Transverse colon (tissue), 4 donors: ENCODE results near the gene CPEB1.

Experiments
- EP300 ChIP-seq: sonication (generic); formaldehyde crosslinking; IDR thresholded peaks from one replicate; pipeline ENCODE4 v1.6.1; 2017; ENCODE audit warnings: antibody characterized with exemption, low read depth
- POLR2A ChIP-seq: fragments of 450-650 bp; IDR thresholded peaks from one replicate; pipeline ENCODE4 v1.6.1; 2016; ENCODE audit warnings: antibody characterized with exemption, mild to moderate bottlenecking, moderate library complexity
- POLR2AphosphoS5 ChIP-seq, 3 donors: sonication (generic); formaldehyde crosslinking; IDR thresholded peaks; one replicate each; pipeline ENCODE4 v1.6.1; 2016; ENCODE audit warnings: antibody characterized with exemption in 3 of 3
- TF ChIP-seq, protein P1 (sequence below), 5 experiments: fragments of 200-600 bp in 3 of 5; fragments of 450-650 bp in 2 of 5; sonication (generic) in 3 of 5; IDR thresholded peaks; 1 replicate in 2 of 5; 2 replicates in 3 of 5; pipeline ENCODE4 v1.5.1; 2016 to 2017; ENCODE audit warnings: antibody characterized with exemption in 5 of 5, inconsistent platforms in 3 of 5, mild to moderate bottlenecking in 2 of 5, moderate library complexity in 1 of 5

DNA sequence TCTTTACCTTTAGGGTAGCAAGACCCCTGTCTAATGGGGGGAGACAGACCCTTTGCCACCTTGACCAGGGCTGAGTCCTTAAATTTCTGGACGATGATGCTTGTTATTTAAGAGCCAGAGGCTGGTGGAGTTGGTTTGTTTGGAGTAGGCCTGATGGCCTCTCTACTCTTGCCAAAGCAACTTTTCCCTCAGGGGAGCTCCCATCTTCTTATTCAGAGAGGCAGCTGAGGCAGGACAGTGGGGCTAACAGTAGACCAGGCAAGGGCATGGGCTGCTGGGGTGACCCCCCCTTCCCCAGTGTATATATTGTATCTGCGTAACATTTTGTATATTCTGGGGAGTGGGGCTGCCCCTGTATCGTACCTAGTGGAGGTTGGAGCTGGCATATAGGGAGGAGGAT lies 117.2 kb downstream of the CPEB1 start:
- TF ChIP-seq, protein P1, sequence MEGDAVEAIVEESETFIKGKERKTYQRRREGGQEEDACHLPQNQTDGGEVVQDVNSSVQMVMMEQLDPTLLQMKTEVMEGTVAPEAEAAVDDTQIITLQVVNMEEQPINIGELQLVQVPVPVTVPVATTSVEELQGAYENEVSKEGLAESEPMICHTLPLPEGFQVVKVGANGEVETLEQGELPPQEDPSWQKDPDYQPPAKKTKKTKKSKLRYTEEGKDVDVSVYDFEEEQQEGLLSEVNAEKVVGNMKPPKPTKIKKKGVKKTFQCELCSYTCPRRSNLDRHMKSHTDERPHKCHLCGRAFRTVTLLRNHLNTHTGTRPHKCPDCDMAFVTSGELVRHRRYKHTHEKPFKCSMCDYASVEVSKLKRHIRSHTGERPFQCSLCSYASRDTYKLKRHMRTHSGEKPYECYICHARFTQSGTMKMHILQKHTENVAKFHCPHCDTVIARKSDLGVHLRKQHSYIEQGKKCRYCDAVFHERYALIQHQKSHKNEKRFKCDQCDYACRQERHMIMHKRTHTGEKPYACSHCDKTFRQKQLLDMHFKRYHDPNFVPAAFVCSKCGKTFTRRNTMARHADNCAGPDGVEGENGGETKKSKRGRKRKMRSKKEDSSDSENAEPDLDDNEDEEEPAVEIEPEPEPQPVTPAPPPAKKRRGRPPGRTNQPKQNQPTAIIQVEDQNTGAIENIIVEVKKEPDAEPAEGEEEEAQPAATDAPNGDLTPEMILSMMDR (IDR thresholded peaks at IDR 0.05) = no peak
- TF ChIP-seq POLR2A = no peak
- TF ChIP-seq EP300 = no peak
- no peak for TF ChIP-seq POLR2AphosphoS5 (IDR thresholded peaks at IDR 0.05)
